Heart right ventricle (tissue), 16 donors: ENCODE results near the gene KBTBD8. TPM values are rescaled to one million over a fixed set of nuclear protein-coding genes. Genes with fewer than 3 reads are reported as not detected.
A peak's percentile ranks its signal among the peaks of the same experiment; 100 is the strongest.

Experiments used
- ATAC-seq, 8 donors: fragments of 200-7000 bp; cut with Tn5 transposase; one replicate each; pipeline ENCODE4 v1.9.1; 2020; ENCODE audit warnings: mild to moderate bottlenecking in 8 of 8, moderate library complexity in 8 of 8, moderate number of reproducible peaks in 1 of 8
- DNase-seq, 2 donors: peaks; one replicate each; pipeline ENCODE4 v3.0.0-alpha.2; 2020
- H3K27ac ChIP-seq, 10 donors: fragments of 200-600 bp; sonication (generic) in 2 of 10; one replicate each; pipeline versions ENCODE4 v1.5.0 to v1.8.0; 2020 to 2022; ENCODE audit warnings: mild to moderate bottlenecking in 3 of 10
- H3K27me3 ChIP-seq, 7 donors: fragments of 200-600 bp; one replicate each; pipeline ENCODE4 v1.8.0; 2021 to 2022; ENCODE audit warnings: mild to moderate bottlenecking in 2 of 7
- H3K36me3 ChIP-seq, 9 donors: fragments of 200-600 bp; sonication (generic) in 1 of 9; one replicate each; pipeline versions ENCODE4 v1.5.0 to v1.8.0; 2020 to 2022; ENCODE audit warnings: mild to moderate bottlenecking in 2 of 9
- H3K4me1 ChIP-seq, 9 donors: fragments of 200-600 bp; sonication (generic) in 1 of 9; one replicate each; pipeline versions ENCODE4 v1.5.0 to v1.8.0; 2020 to 2022; ENCODE audit warnings: mild to moderate bottlenecking in 4 of 9
- H3K4me3 ChIP-seq, 10 donors: fragments of 200-600 bp; sonication (generic) in 2 of 10; one replicate each; pipeline versions ENCODE4 v1.5.0 to v1.8.0; 2020 to 2022; ENCODE audit warnings: mild to moderate bottlenecking in 7 of 10, moderate library complexity in 2 of 10
- H3K9me3 ChIP-seq, 11 donors: fragments of 200-600 bp in 10 of 11; sonication (generic) in 2 of 11; one replicate each; pipeline versions ENCODE4 v1.5.0 to v1.8.0; 2013 to 2022; ENCODE audit warnings: mild to moderate bottlenecking in 2 of 11, control low read depth in 1 of 11, moderate library complexity in 1 of 11
- WGBS, 2 donors: extraction: QIAGEN DNeasy Blood & Tissue Kit; methylation state at CpG; one replicate each; pipeline ENCODE4 v1.1.7; 2013; ENCODE audit warnings: inconsistent platforms in 1 of 2; 5-methylcytosine and 5-hydroxymethylcytosine counted together
- intact Hi-C, 10 donors: fragments of 100-400 bp; cut with DNase I; formaldehyde crosslinking; loops; one replicate each; pipeline versions ENCODE4 v1.11.1 to v1.14.2; 2022
- polyA plus RNA-seq, 2 donors: library from polyadenylated mRNA; stranded (reverse); fragments of 200-250 nt; gene quantifications; one replicate each; pipeline ENCODE4 v1.2.3, GENCODE V29; 2013
- total RNA-seq, 10 donors: library from RNA; stranded (reverse); fragmentation: NEBNext Ultra II Directional in 3 of 10; extraction: Animal tissue kit (Norgen Biotek cat#: 25700) in 3 of 10; gene quantifications; one replicate each; pipeline versions ENCODE4 v1.2.1 to v1.2.4, GENCODE V29; 2021 to 2023
- TF ChIP-seq, protein P1 (sequence below), 9 donors: fragments of 200-600 bp; sonication (generic) in 2 of 9; IDR thresholded peaks; one replicate each; pipeline versions ENCODE4 v1.5.0 to v1.8.0; 2021 to 2022; ENCODE audit warnings: antibody characterized with exemption in 9 of 9, mild to moderate bottlenecking in 5 of 9, moderate library complexity in 1 of 9
- donor health status: Arrhythmogenic right ventricular cardiomyopathy.
- donor health status: ischemic (EF 13 %, LVEDD 7.1; RV severe dilation, severe dysfunction).
- donor health status: healthy with polysubstance abuse.
- donor health status: DM: no; HTN: yes; CAD: no.
- donor health status: DM: no; HTN: no; CAD: no.
- donor health status: ischemic (EF 25% LVEDD 6.9; RV normal size, moderate dysfunction).
- donor health status: ischemic (EF 25% LVEDD 5.7; RV mildly dilated, moderate dysfunction).
- donor health status: healthy.
- donor health status: DM: yes; HTN: yes; CAD: no.
- donor health status: Ischemic cardiomyopathy.
- donor health status: ischemic (EF 35%, LVEDD 5.7; RV mildly dilated, moderate dysfunction).
- donor health status: nonischemic (EF 11% LVEDD 7.7; RV severe dilation, severe dysfunction).
- donor health status: DM: yes; HTN: yes; CAD: no.
- donor health status: PGD.
- donor health status: ischemic (EF 29% LVEDD 5.4; RV normal size, mild dysfunction).
- donor health status: nonischemic (EF 23%, LVEDD 6.1; RV moderate dilation, normal function).

Gene KBTBD8
- total and polyA plus RNA-seq, 12 donors = 1.2 to 11.4 (median 4.5) TPM

DNA sequence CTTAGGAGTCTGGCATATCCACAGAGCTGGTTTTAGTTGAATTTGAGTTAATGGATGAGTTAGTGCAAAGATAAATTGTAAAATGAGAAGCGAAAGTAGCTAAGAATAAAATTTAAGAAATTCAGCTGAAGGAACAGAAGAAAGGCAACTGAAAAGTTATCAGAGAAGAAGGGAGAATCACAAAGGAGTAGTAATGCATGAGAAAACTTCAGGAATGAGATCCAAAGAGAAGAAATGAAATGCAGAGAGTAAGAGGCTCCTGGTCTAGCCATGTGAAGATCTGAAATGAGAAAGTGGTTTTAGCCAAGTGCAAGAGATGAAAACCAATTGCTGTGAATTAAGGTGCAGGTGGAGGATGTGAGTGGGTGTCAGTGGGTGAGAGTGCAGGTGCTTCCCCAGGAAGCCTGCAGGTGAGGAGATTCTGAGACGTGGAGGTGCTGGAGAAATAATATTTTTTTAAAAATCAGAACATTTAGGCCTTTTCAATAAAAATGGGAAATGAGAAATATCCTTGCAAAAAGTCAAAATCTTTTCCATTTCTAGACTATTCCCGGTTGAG, 18.5 kb downstream of the KBTBD8 start:
- Histone ChIP-seq H3K4me1 (peaks cover 0 to 32% (median 13%) of the 10 kb centered on the region in 9 donors), H3K9me3 (no peaks in the 10 kb centered on the region), H3K4me3 (no peak overlapping the region), H3K27me3 (no peaks in the 10 kb centered on the region), H3K27ac (no peak overlapping the region), H3K36me3 (no peaks in the 10 kb centered on the region)
- TF ChIP-seq, protein P1, sequence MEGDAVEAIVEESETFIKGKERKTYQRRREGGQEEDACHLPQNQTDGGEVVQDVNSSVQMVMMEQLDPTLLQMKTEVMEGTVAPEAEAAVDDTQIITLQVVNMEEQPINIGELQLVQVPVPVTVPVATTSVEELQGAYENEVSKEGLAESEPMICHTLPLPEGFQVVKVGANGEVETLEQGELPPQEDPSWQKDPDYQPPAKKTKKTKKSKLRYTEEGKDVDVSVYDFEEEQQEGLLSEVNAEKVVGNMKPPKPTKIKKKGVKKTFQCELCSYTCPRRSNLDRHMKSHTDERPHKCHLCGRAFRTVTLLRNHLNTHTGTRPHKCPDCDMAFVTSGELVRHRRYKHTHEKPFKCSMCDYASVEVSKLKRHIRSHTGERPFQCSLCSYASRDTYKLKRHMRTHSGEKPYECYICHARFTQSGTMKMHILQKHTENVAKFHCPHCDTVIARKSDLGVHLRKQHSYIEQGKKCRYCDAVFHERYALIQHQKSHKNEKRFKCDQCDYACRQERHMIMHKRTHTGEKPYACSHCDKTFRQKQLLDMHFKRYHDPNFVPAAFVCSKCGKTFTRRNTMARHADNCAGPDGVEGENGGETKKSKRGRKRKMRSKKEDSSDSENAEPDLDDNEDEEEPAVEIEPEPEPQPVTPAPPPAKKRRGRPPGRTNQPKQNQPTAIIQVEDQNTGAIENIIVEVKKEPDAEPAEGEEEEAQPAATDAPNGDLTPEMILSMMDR (IDR thresholded peaks at IDR 0.05) = no peak
- ATAC-seq (no peak), DNase-seq (no peak)
- WGBS, 2 donors = 65 to 81% methylated on average over 3 of the region's 3 CpGs
- intact Hi-C loops = no loop called here

DNA sequence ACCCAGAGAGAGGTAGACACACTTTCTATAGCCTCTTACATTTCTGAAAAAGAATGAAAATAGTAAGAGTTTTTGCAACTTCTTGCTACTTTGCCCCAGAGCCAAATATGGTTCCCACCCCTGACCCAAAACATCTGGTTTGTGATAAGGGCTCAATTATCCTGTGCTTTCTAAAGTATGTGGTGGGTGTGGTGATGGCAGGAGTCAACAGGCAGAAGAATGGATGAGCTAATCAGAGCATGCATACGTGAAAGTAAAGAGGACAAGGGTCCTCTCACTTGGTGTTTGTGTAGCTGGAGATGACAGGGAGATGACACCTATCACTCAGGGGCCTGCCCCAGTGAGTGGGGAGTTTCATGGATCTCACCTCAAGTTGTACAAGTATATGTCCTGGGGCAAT, 19.1 kb downstream of the KBTBD8 start:
- Histone ChIP-seq H3K27ac (no peak overlapping the region), H3K4me3 (no peak overlapping the region), H3K4me1 (peaks cover 0 to 32% (median 13%) of the 10 kb centered on the region in 9 donors), H3K36me3 (no peaks in the 10 kb centered on the region), H3K27me3 (no peaks in the 10 kb centered on the region), H3K9me3 (no peaks in the 10 kb centered on the region)
- ATAC-seq = no peak
- no peak for DNase-seq
- intact Hi-C loops = no loop called here
- WGBS, 2 donors = 29 to 50% methylated on average over 1 of the region's 1 CpG
- TF ChIP-seq, protein P1 (IDR thresholded peaks at IDR 0.05) = no peak

DNA sequence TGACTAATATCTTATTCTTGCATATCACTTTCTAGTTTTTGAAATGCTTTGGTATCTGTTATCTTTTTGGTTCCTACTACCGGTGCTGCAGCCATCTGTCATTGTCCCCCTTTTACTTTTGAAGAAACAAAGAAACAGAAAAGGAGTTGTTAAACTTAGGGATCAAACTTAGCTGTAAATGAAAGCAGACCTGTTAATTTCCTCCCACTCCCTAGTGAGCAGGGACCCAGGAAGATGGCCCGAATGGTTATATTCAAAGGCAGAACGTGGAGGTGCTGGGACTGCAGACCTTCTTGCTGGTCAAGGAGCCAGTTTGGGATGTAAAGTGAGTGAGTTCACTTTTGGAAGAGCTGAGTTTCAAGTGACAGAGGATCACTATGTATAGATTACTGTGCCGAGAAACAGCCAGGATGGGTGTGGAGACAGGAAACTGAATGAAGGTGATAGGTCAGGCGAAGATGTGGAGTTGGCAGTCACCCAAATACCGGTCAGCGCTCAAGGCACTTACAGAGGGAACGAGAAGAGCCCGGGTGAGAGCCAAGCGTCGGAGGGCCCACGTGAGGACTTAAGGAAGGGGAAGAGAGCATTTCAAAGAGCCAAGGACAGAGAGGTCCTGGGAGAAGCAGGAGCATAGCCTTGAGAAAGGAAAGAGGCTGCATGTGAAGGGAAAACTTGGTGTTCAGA, 20.1 kb downstream of the KBTBD8 start:
- H3K27ac ChIP-seq = peak overlapping the region in 1 of 10 donors; percentile 30
- intact Hi-C loops = no loop called here
- no peaks in the 10 kb centered on the region for H3K27me3 ChIP-seq
- no peaks in the 10 kb centered on the region for H3K9me3 ChIP-seq
- TF ChIP-seq, protein P1 (IDR thresholded peaks at IDR 0.05) = no peak
- WGBS, 2 donors = 5 to 8% methylated on average over 12 of the region's 12 CpGs
- H3K4me1 ChIP-seq = peaks cover 0 to 32% (median 13%) of the 10 kb centered on the region in 9 donors
- peak; percentile 40 to 44 for DNase-seq
- H3K36me3 ChIP-seq = no peaks in the 10 kb centered on the region
- peak in 6 of 8 donors; percentile 40 to 88 (median 82) for ATAC-seq
- peak overlapping the region in 1 of 10 donors; percentile 6 for H3K4me3 ChIP-seq

DNA sequence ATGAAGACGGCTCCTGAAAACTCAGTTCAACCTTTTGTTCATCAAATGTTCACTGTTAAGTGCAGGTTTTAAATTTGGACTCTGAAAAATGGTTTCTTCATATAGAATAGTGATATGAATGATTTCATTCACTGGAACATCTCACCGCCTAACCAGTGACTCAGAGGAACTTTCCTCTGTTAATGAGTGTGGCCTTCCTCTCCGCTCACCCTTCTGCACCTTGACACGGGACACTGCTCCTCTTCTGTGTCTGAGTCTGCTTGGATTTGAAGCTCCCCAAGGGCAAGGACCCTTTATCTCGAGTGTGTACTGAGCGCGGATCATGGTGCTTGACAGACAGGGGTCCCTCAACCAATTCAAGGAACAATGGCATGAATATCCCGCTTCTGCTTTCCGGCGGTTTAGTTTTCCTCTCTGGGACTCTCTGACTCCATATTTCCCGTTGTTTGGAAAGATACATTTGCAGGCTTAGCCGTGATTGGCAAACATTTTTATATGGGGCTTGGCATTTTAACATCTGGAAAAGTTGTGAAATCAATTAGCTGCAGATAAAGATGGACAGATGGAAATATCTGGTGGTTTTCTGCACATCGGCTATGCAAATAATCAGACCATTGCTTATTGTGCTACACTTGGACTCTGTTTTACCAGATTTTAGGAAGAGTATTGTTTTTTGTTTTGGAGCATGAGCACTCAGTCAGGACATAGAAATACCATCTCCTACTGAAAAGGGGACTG, 20.9 kb downstream of the KBTBD8 start:
- DNase-seq (no peak), ATAC-seq (peak in 1 of 8 donors; percentile 50)
- Histone ChIP-seq H3K27me3 (no peaks in the 10 kb centered on the region), H3K9me3 (no peaks in the 10 kb centered on the region), H3K27ac (peak overlapping the region in 1 of 10 donors; percentile 30), H3K36me3 (no peaks in the 10 kb centered on the region), H3K4me1 (peaks cover 0 to 32% (median 13%) of the 10 kb centered on the region in 9 donors), H3K4me3 (no peak overlapping the region)
- intact Hi-C loops = no loop called here
- WGBS, 2 donors = 82 to 84% methylated on average over 13 of the region's 13 CpGs
- TF ChIP-seq, protein P1 (IDR thresholded peaks at IDR 0.05) = no peak
